ENCODE results near the gene MAGI2.

Gene MAGI2

GRCh38 chr7:78690174-78690573 is 763.3 kb downstream of the MAGI2 start:
- H2AFZ ChIP-seq (ENCODE audit: low read length), result no peak overlapping the region
- H4K20me1 ChIP-seq (ENCODE audit: insufficient read depth, low read length, poor library complexity, severe bottlenecking), result no peaks in the 10 kb centered on the region
- no peak overlapping the region for H3K9ac ChIP-seq (ENCODE audit: low read depth, low read length, poor library complexity, severe bottlenecking)
- H3F3A ChIP-seq (ENCODE audit: low read depth), result no peaks in the 10 kb centered on the region
- no peaks in the 10 kb centered on the region for H3K4me1 ChIP-seq (ENCODE audit: insufficient read depth, low read length, poor library complexity, severe bottlenecking)
- H3K27me3 ChIP-seq (ENCODE audit: insufficient read depth, low read length, poor library complexity, severe bottlenecking), result no peaks in the 10 kb centered on the region
- H3K4me2 ChIP-seq (ENCODE audit: low read depth, low read length, poor library complexity, severe bottlenecking), result no peak overlapping the region
- no peaks in the 10 kb centered on the region for H3K9me3 ChIP-seq (ENCODE audit: insufficient read depth, low read depth, low read length)
- TF ChIP-seq, protein P1, sequence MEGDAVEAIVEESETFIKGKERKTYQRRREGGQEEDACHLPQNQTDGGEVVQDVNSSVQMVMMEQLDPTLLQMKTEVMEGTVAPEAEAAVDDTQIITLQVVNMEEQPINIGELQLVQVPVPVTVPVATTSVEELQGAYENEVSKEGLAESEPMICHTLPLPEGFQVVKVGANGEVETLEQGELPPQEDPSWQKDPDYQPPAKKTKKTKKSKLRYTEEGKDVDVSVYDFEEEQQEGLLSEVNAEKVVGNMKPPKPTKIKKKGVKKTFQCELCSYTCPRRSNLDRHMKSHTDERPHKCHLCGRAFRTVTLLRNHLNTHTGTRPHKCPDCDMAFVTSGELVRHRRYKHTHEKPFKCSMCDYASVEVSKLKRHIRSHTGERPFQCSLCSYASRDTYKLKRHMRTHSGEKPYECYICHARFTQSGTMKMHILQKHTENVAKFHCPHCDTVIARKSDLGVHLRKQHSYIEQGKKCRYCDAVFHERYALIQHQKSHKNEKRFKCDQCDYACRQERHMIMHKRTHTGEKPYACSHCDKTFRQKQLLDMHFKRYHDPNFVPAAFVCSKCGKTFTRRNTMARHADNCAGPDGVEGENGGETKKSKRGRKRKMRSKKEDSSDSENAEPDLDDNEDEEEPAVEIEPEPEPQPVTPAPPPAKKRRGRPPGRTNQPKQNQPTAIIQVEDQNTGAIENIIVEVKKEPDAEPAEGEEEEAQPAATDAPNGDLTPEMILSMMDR (conservative IDR thresholded peaks at IDR 0.05; ENCODE audit: low read length), result no peak
- no peak for TF ChIP-seq EZH2phosphoT487 (IDR thresholded peaks at IDR 0.05; ENCODE audit: borderline replicate concordance)
- no peak overlapping the region for H3K4me3 ChIP-seq (ENCODE audit: low read length, poor library complexity, severe bottlenecking)
- no peaks in the 10 kb centered on the region for H3K79me2 ChIP-seq (ENCODE audit: insufficient read depth, low read length)
- no peaks in the 10 kb centered on the region for H3K9me2 ChIP-seq (replicated peaks; ENCODE audit: low read depth, low read length)
- no peaks in the 10 kb centered on the region for H3K36me3 ChIP-seq (ENCODE audit: insufficient read depth, low read length)

DNA sequence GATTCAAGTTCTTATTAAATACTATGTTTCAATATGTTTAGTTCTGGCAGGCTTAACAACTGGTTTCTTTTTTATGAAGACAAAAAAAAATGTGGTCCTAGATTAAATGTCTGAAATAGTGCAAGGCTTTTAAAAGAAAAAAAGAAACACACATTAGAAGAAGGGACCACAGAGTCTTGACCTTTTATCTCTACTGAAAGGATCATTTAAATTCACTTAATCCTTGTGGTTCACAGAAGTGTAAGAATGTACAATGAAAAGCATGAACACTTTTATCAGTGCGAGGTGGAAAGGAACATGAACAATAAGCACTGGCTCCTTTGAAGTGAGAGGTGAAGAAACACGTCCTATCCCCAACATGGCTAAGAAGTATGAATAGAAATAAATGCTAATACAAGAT is 765.1 kb downstream of the MAGI2 start:
- no peak for TF ChIP-seq EZH2phosphoT487 (IDR thresholded peaks at IDR 0.05; ENCODE audit: borderline replicate concordance)
- TF ChIP-seq, protein P1 (conservative IDR thresholded peaks at IDR 0.05; ENCODE audit: low read length), result no peak
- Histone ChIP-seq H4K20me1 (ENCODE audit: insufficient read depth, low read length, poor library complexity, severe bottlenecking) (no peaks in the 10 kb centered on the region), H3K9ac (ENCODE audit: low read depth, low read length, poor library complexity, severe bottlenecking) (no peak overlapping the region), H3K4me1 (ENCODE audit: insufficient read depth, low read length, poor library complexity, severe bottlenecking) (no peaks in the 10 kb centered on the region), H2AFZ (ENCODE audit: low read length) (no peak overlapping the region), H3K4me3 (ENCODE audit: low read length, poor library complexity, severe bottlenecking) (no peak overlapping the region), H3F3A (ENCODE audit: low read depth) (no peaks in the 10 kb centered on the region), H3K36me3 (ENCODE audit: insufficient read depth, low read length) (no peaks in the 10 kb centered on the region), H3K27me3 (ENCODE audit: insufficient read depth, low read length, poor library complexity, severe bottlenecking) (no peaks in the 10 kb centered on the region), H3K79me2 (ENCODE audit: insufficient read depth, low read length) (no peaks in the 10 kb centered on the region), H3K9me2 (replicated peaks; ENCODE audit: low read depth, low read length) (no peaks in the 10 kb centered on the region), H3K4me2 (ENCODE audit: low read depth, low read length, poor library complexity, severe bottlenecking) (no peak overlapping the region), H3K9me3 (ENCODE audit: insufficient read depth, low read depth, low read length) (no peaks in the 10 kb centered on the region)

DNA sequence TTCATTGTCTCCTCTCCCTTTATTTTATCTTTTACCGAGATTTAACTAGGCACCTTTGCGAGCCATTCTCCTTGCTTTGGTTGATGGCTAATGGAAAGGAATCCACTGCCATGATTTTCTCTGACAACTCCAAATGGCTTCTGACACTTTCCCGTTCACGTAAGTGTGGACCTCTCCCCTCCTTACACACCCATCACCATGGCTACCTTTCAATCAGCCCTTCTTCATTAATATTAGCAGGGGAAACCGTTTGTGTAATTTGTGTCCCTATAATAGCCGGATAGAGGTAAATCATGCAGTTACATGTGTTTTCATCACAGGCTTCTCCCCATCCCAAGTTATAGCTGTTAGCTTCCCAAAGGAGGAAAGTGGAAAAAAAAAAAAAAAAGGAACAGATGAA is 767.3 kb downstream of the MAGI2 start:
- no peaks in the 10 kb centered on the region for H4K20me1 ChIP-seq (ENCODE audit: insufficient read depth, low read length, poor library complexity, severe bottlenecking)
- H3K4me1 ChIP-seq (ENCODE audit: insufficient read depth, low read length, poor library complexity, severe bottlenecking), result no peaks in the 10 kb centered on the region
- H3K9me2 ChIP-seq (replicated peaks; ENCODE audit: low read depth, low read length), result no peaks in the 10 kb centered on the region
- no peaks in the 10 kb centered on the region for H3K79me2 ChIP-seq (ENCODE audit: insufficient read depth, low read length)
- H3K4me2 ChIP-seq (ENCODE audit: low read depth, low read length, poor library complexity, severe bottlenecking), result no peak overlapping the region
- H2AFZ ChIP-seq (ENCODE audit: low read length), result no peak overlapping the region
- H3K9me3 ChIP-seq (ENCODE audit: insufficient read depth, low read depth, low read length), result no peaks in the 10 kb centered on the region
- no peaks in the 10 kb centered on the region for H3K36me3 ChIP-seq (ENCODE audit: insufficient read depth, low read length)
- H3K4me3 ChIP-seq (ENCODE audit: low read length, poor library complexity, severe bottlenecking), result no peak overlapping the region
- no peaks in the 10 kb centered on the region for H3F3A ChIP-seq (ENCODE audit: low read depth)
- no peak overlapping the region for H3K9ac ChIP-seq (ENCODE audit: low read depth, low read length, poor library complexity, severe bottlenecking)
- no peak for TF ChIP-seq EZH2phosphoT487 (IDR thresholded peaks at IDR 0.05; ENCODE audit: borderline replicate concordance)
- TF ChIP-seq, protein P1 (conservative IDR thresholded peaks at IDR 0.05; ENCODE audit: low read length), result no peak
- no peaks in the 10 kb centered on the region for H3K27me3 ChIP-seq (ENCODE audit: insufficient read depth, low read length, poor library complexity, severe bottlenecking)

All from Loucy (cell line).